Measurements from ENCODE around the gene HENMT1.

The HENMT1 gene

DNA sequence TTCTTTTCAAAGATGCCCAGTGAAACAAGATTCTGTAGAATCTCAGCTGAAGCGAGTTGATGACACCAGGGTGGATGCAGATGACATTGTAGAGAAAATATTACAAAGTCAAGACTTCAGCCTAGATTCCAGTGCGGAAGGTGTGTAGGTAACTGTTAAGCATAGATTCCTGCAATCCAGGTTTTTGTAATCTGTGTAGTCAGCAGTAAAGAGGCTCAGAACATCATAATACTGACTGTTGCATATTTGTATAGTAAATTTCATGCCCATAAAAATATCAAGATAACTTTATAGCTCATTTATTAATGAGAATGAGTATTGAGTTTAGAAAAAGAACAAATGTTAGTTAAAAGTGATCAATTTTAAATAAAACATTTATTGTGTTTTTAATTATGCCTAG is 32.2 kb downstream of the HENMT1 start:
- no peak overlapping the region for H4K8ac ChIP-seq (ENCODE audit: low read depth, low read length)
- H3K4me3 ChIP-seq (ENCODE audit: low read length) = no peak overlapping the region
- H3K36me3 ChIP-seq (ENCODE audit: control insufficient read depth, insufficient read depth, low read length) = peaks cover 6% of the 10 kb centered on the region
- no peak overlapping the region for H2BK5ac ChIP-seq (ENCODE audit: low read length)
- peaks cover 2% of the 10 kb centered on the region for H3K27me3 ChIP-seq (ENCODE audit: insufficient read depth, low read length, poor library complexity)
- H3K79me2 ChIP-seq (ENCODE audit: control insufficient read depth, insufficient read depth, low read length) = no peaks in the 10 kb centered on the region
- no peak overlapping the region for H2AK5ac ChIP-seq (ENCODE audit: low read length)
- H2BK120ac ChIP-seq (ENCODE audit: low read depth, low read length) = no peak overlapping the region
- no peak overlapping the region for H3K18ac ChIP-seq (ENCODE audit: low read length)
- H2BK15ac ChIP-seq (replicated peaks; ENCODE audit: low read depth) = no peak overlapping the region
- H3K4me2 ChIP-seq (ENCODE audit: low read length) = no peak overlapping the region
- no peak overlapping the region for H3K56ac ChIP-seq (ENCODE audit: low read length)
- no CpG with 5 or more reads among the region's 2 CpGs for WGBS (ENCODE audit: extremely low coverage, insufficient coverage, low lambda C conversion rate)
- DNase-seq = no peak
- H3K27ac ChIP-seq (ENCODE audit: low read depth, low read length) = no peak overlapping the region
- H4K5ac ChIP-seq (ENCODE audit: low read length) = no peak overlapping the region
- no peaks in the 10 kb centered on the region for H3K79me1 ChIP-seq (ENCODE audit: low read length)
- H3K9ac ChIP-seq (ENCODE audit: low read length) = no peak overlapping the region
- no peak overlapping the region for H3K4ac ChIP-seq (ENCODE audit: low read depth, low read length)
- H3K23ac ChIP-seq (ENCODE audit: low read length) = no peak overlapping the region
- no peaks in the 10 kb centered on the region for H3K4me1 ChIP-seq (ENCODE audit: control insufficient read depth, low read depth, low read length)

GRCh38 chr1:108627951-108628350 is 32.9 kb downstream of the HENMT1 start:
- Histone ChIP-seq H4K8ac (ENCODE audit: low read depth, low read length) (no peak overlapping the region), H4K5ac (ENCODE audit: low read length) (no peak overlapping the region), H3K4me3 (ENCODE audit: low read length) (no peak overlapping the region), H3K4me1 (ENCODE audit: control insufficient read depth, low read depth, low read length) (no peaks in the 10 kb centered on the region), H2BK5ac (ENCODE audit: low read length) (no peak overlapping the region), H3K18ac (ENCODE audit: low read length) (no peak overlapping the region), H3K9ac (ENCODE audit: low read length) (no peak overlapping the region), H3K4ac (ENCODE audit: low read depth, low read length) (no peak overlapping the region), H3K56ac (ENCODE audit: low read length) (no peak overlapping the region), H3K79me1 (ENCODE audit: low read length) (no peaks in the 10 kb centered on the region), H2BK15ac (replicated peaks; ENCODE audit: low read depth) (no peak overlapping the region), H3K36me3 (ENCODE audit: control insufficient read depth, insufficient read depth, low read length) (peaks cover 6% of the 10 kb centered on the region), H3K23ac (ENCODE audit: low read length) (no peak overlapping the region), H3K79me2 (ENCODE audit: control insufficient read depth, insufficient read depth, low read length) (no peaks in the 10 kb centered on the region), H3K27ac (ENCODE audit: low read depth, low read length) (no peak overlapping the region), H3K4me2 (ENCODE audit: low read length) (no peak overlapping the region), H2AK5ac (ENCODE audit: low read length) (no peak overlapping the region), H2BK120ac (ENCODE audit: low read depth, low read length) (no peak overlapping the region), H3K27me3 (ENCODE audit: insufficient read depth, low read length, poor library complexity) (peaks cover 2% of the 10 kb centered on the region)
- no CpG with 5 or more reads among the region's 3 CpGs for WGBS (ENCODE audit: extremely low coverage, insufficient coverage, low lambda C conversion rate)
- DNase-seq = no peak

DNA sequence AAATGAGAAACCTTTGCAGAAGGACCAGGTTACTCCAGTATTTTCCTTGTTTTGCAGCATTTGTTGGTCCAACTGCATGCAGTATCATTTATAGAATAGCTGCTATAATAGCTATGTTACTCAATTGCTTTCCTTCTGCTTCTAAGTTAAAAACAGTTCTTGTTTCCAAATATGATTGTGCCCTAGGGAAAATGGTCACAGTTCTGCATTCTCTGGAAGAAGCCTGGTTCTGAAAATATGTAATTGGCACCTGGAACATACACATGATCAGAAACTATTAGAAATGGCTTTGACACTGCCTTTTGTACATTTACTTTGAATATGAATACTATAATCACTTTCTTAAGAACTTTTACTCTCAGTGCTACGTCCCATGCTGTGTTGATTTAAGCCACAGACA is 33.6 kb downstream of the HENMT1 start:
- Histone ChIP-seq H4K5ac (ENCODE audit: low read length) (no peak overlapping the region), H3K4me1 (ENCODE audit: control insufficient read depth, low read depth, low read length) (no peaks in the 10 kb centered on the region), H3K9ac (ENCODE audit: low read length) (no peak overlapping the region), H3K18ac (ENCODE audit: low read length) (no peak overlapping the region), H2BK15ac (replicated peaks; ENCODE audit: low read depth) (no peak overlapping the region), H4K8ac (ENCODE audit: low read depth, low read length) (no peak overlapping the region), H3K27me3 (ENCODE audit: insufficient read depth, low read length, poor library complexity) (peaks cover 2% of the 10 kb centered on the region), H2BK5ac (ENCODE audit: low read length) (no peak overlapping the region), H3K23ac (ENCODE audit: low read length) (no peak overlapping the region), H3K79me2 (ENCODE audit: control insufficient read depth, insufficient read depth, low read length) (no peaks in the 10 kb centered on the region), H2BK120ac (ENCODE audit: low read depth, low read length) (no peak overlapping the region), H2AK5ac (ENCODE audit: low read length) (no peak overlapping the region), H3K4ac (ENCODE audit: low read depth, low read length) (no peak overlapping the region), H3K56ac (ENCODE audit: low read length) (no peak overlapping the region), H3K4me2 (ENCODE audit: low read length) (no peak overlapping the region), H3K4me3 (ENCODE audit: low read length) (no peak overlapping the region), H3K79me1 (ENCODE audit: low read length) (no peaks in the 10 kb centered on the region), H3K27ac (ENCODE audit: low read depth, low read length) (no peak overlapping the region), H3K36me3 (ENCODE audit: control insufficient read depth, insufficient read depth, low read length) (peaks cover 6% of the 10 kb centered on the region)
- WGBS (ENCODE audit: extremely low coverage, insufficient coverage, low lambda C conversion rate) = no CpG with 5 or more reads among the region's 1 CpG
- no peak for DNase-seq

GRCh38 chr1:108624069-108624468 is 36.8 kb downstream of the HENMT1 start:
- Histone ChIP-seq H3K4me1 (ENCODE audit: control insufficient read depth, low read depth, low read length) (no peaks in the 10 kb centered on the region), H4K5ac (ENCODE audit: low read length) (no peak overlapping the region), H3K79me2 (ENCODE audit: control insufficient read depth, insufficient read depth, low read length) (no peaks in the 10 kb centered on the region), H3K36me3 (ENCODE audit: control insufficient read depth, insufficient read depth, low read length) (peaks cover 4% of the 10 kb centered on the region), H3K9ac (ENCODE audit: low read length) (no peak overlapping the region), H3K4me3 (ENCODE audit: low read length) (no peak overlapping the region), H3K4ac (ENCODE audit: low read depth, low read length) (no peak overlapping the region), H3K23ac (ENCODE audit: low read length) (no peak overlapping the region), H3K56ac (ENCODE audit: low read length) (no peak overlapping the region), H3K18ac (ENCODE audit: low read length) (no peak overlapping the region), H2BK120ac (ENCODE audit: low read depth, low read length) (no peak overlapping the region), H3K27ac (ENCODE audit: low read depth, low read length) (no peak overlapping the region), H2AK5ac (ENCODE audit: low read length) (no peak overlapping the region), H4K8ac (ENCODE audit: low read depth, low read length) (no peak overlapping the region), H3K79me1 (ENCODE audit: low read length) (no peaks in the 10 kb centered on the region), H3K4me2 (ENCODE audit: low read length) (no peak overlapping the region), H2BK5ac (ENCODE audit: low read length) (no peak overlapping the region), H3K27me3 (ENCODE audit: insufficient read depth, low read length, poor library complexity) (no peaks in the 10 kb centered on the region), H2BK15ac (replicated peaks; ENCODE audit: low read depth) (no peak overlapping the region)
- no peak for DNase-seq
- no CpG with 5 or more reads among the region's 1 CpG for WGBS (ENCODE audit: extremely low coverage, insufficient coverage, low lambda C conversion rate)

- Histone ChIP-seq H3K79me2 (ENCODE audit: control insufficient read depth, insufficient read depth, low read length) (no peaks in the 10 kb centered on the region), H3K4me3 (ENCODE audit: low read length) (no peak overlapping the region), H3K79me1 (ENCODE audit: low read length) (no peaks in the 10 kb centered on the region), H4K5ac (ENCODE audit: low read length) (no peak overlapping the region), H3K56ac (ENCODE audit: low read length) (no peak overlapping the region), H3K27me3 (ENCODE audit: insufficient read depth, low read length, poor library complexity) (no peaks in the 10 kb centered on the region), H3K4ac (ENCODE audit: low read depth, low read length) (no peak overlapping the region), H3K18ac (ENCODE audit: low read length) (no peak overlapping the region), H3K27ac (ENCODE audit: low read depth, low read length) (peak overlapping the region; percentile 29), H3K4me2 (ENCODE audit: low read length) (no peak overlapping the region), H2BK15ac (replicated peaks; ENCODE audit: low read depth) (no peak overlapping the region), H2BK120ac (ENCODE audit: low read depth, low read length) (no peak overlapping the region), H2AK5ac (ENCODE audit: low read length) (no peak overlapping the region), H3K4me1 (ENCODE audit: control insufficient read depth, low read depth, low read length) (no peaks in the 10 kb centered on the region), H3K36me3 (ENCODE audit: control insufficient read depth, insufficient read depth, low read length) (no peaks in the 10 kb centered on the region), H3K23ac (ENCODE audit: low read length) (no peak overlapping the region), H4K8ac (ENCODE audit: low read depth, low read length) (no peak overlapping the region), H2BK5ac (ENCODE audit: low read length) (no peak overlapping the region), H3K9ac (ENCODE audit: low read length) (no peak overlapping the region)
- no peak for DNase-seq
- no CpG with 5 or more reads among the region's 2 CpGs for WGBS (ENCODE audit: extremely low coverage, insufficient coverage, low lambda C conversion rate)
Observed at GRCh38 chr1:108617724-108618056, 43.2 kb downstream of the HENMT1 start.

GRCh38 chr1:108617008-108617723 is 43.7 kb downstream of the HENMT1 start:
- WGBS (ENCODE audit: extremely low coverage, insufficient coverage, low lambda C conversion rate) = no CpG with 5 or more reads among the region's 8 CpGs
- peak; percentile 30 for DNase-seq
- H3K27ac ChIP-seq (ENCODE audit: low read depth, low read length) = peak overlapping the region; percentile 29

More at GRCh38 chr1:108617008-108617723, 43.7 kb downstream of the HENMT1 start:
- Histone ChIP-seq H3K23ac (ENCODE audit: low read length) (no peak overlapping the region), H3K9ac (ENCODE audit: low read length) (no peak overlapping the region), H3K79me1 (ENCODE audit: low read length) (no peaks in the 10 kb centered on the region), H4K5ac (ENCODE audit: low read length) (no peak overlapping the region), H3K18ac (ENCODE audit: low read length) (no peak overlapping the region), H3K4ac (ENCODE audit: low read depth, low read length) (no peak overlapping the region), H2BK15ac (replicated peaks; ENCODE audit: low read depth) (no peak overlapping the region), H4K8ac (ENCODE audit: low read depth, low read length) (no peak overlapping the region), H2AK5ac (ENCODE audit: low read length) (no peak overlapping the region), H2BK120ac (ENCODE audit: low read depth, low read length) (no peak overlapping the region), H3K56ac (ENCODE audit: low read length) (no peak overlapping the region), H3K36me3 (ENCODE audit: control insufficient read depth, insufficient read depth, low read length) (no peaks in the 10 kb centered on the region), H3K27me3 (ENCODE audit: insufficient read depth, low read length, poor library complexity) (no peaks in the 10 kb centered on the region), H3K4me2 (ENCODE audit: low read length) (no peak overlapping the region), H3K79me2 (ENCODE audit: control insufficient read depth, insufficient read depth, low read length) (no peaks in the 10 kb centered on the region), H2BK5ac (ENCODE audit: low read length) (no peak overlapping the region), H3K4me3 (ENCODE audit: low read length) (no peak overlapping the region), H3K4me1 (ENCODE audit: control insufficient read depth, low read depth, low read length) (no peaks in the 10 kb centered on the region)

All from mesendoderm (in vitro differentiated cells).